Mesodermal cell (in vitro differentiated cells): ENCODE measurements around the gene CMTM8.
A peak's percentile ranks its signal among the peaks of the same experiment; 100 is the strongest.

Experiments used
- H3K27ac ChIP-seq: 2 replicates; pipeline ENCODE4 v1.7.0; 2013; ENCODE audit warnings: mild to moderate bottlenecking, low read depth, low read length, moderate library complexity; ENCODE audit not compliant: severe bottlenecking
- H3K36me3 ChIP-seq: 2 replicates; pipeline ENCODE4 v1.7.1; 2013; ENCODE audit warnings: mild to moderate bottlenecking, low read length, moderate library complexity; ENCODE audit not compliant: control insufficient read depth, insufficient read depth
- H3K4me1 ChIP-seq: one replicate; pipeline ENCODE4 v1.7.1; 2013; ENCODE audit warnings: mild to moderate bottlenecking, low read length; ENCODE audit not compliant: insufficient read depth, control insufficient read depth, poor library complexity, severe bottlenecking
- H3K4me3 ChIP-seq: 2 replicates; pipeline ENCODE4 v1.7.0; 2013; ENCODE audit warnings: low read length, control low read depth, mild to moderate bottlenecking; ENCODE audit not compliant: insufficient read depth, poor library complexity, severe bottlenecking; ENCODE audit errors: extremely low read depth
- H3K9me3 ChIP-seq: 2 replicates; pipeline ENCODE4 v1.7.1; 2013; ENCODE audit warnings: mild to moderate bottlenecking, low read length, moderate library complexity; ENCODE audit not compliant: control insufficient read depth
- WGBS, 2 experiments: methylation state at CpG; one replicate each; pipeline ENCODE4 v1.1.5; 2013; ENCODE audit warnings: missing lambda C conversion rate in 2 of 2; ENCODE audit not compliant: insufficient coverage in 2 of 2; 5-methylcytosine and 5-hydroxymethylcytosine counted together

The CMTM8 gene

GRCh38 chr3:32355751-32356291 lies 117.3 kb downstream of the CMTM8 start:
- H3K9me3 ChIP-seq, result no peaks in the 10 kb centered on the region
- H3K4me1 ChIP-seq, result peaks cover 22% of the 10 kb centered on the region
- no peak overlapping the region for H3K27ac ChIP-seq
- H3K36me3 ChIP-seq, result no peaks in the 10 kb centered on the region
- 94 to 97% methylated on average over 6 to 7 of the region's 8 CpGs for WGBS, 2 experiments
- H3K4me3 ChIP-seq, result no peak overlapping the region

- Histone ChIP-seq H3K4me1 (peaks cover 28% of the 10 kb centered on the region), H3K36me3 (no peaks in the 10 kb centered on the region), H3K27ac (peak overlapping the region; percentile 76), H3K9me3 (no peaks in the 10 kb centered on the region), H3K4me3 (no peak overlapping the region)
- 59 to 67% methylated on average over 2 to 4 of the region's 5 CpGs for WGBS, 2 experiments
Observed at GRCh38 chr3:32359766-32360492, 121.4 kb downstream of the CMTM8 start.

GRCh38 chr3:32360493-32360827 lies 122.0 kb downstream of the CMTM8 start:
- peak overlapping the region; percentile 76 for H3K27ac ChIP-seq
- no peaks in the 10 kb centered on the region for H3K9me3 ChIP-seq
- no peaks in the 10 kb centered on the region for H3K36me3 ChIP-seq
- 38 to 86% methylated on average over 1 to 2 of the region's 4 CpGs for WGBS, 2 experiments
- peaks cover 25% of the 10 kb centered on the region for H3K4me1 ChIP-seq
- no peak overlapping the region for H3K4me3 ChIP-seq

GRCh38 chr3:32366638-32367397 lies 128.3 kb downstream of the CMTM8 start:
- H3K36me3 ChIP-seq, result no peaks in the 10 kb centered on the region
- no peaks in the 10 kb centered on the region for H3K9me3 ChIP-seq
- peaks cover 29% of the 10 kb centered on the region for H3K4me1 ChIP-seq
- WGBS, 2 experiments, result 70 to 72% methylated on average over 4 to 5 of the region's 6 CpGs
- H3K4me3 ChIP-seq, result no peak overlapping the region
- H3K27ac ChIP-seq, result peak overlapping the region; percentile 11

GRCh38 chr3:32367442-32367841 lies 129.0 kb downstream of the CMTM8 start:
- no peak overlapping the region for H3K27ac ChIP-seq
- no peak overlapping the region for H3K4me3 ChIP-seq
- H3K4me1 ChIP-seq, result peaks cover 29% of the 10 kb centered on the region
- H3K9me3 ChIP-seq, result no peaks in the 10 kb centered on the region
- no peaks in the 10 kb centered on the region for H3K36me3 ChIP-seq
- WGBS, 2 experiments, result 92 to 94% methylated on average over 10 of the region's 10 CpGs

GRCh38 chr3:32371461-32372212 lies 133.2 kb downstream of the CMTM8 start:
- H3K36me3 ChIP-seq, result no peaks in the 10 kb centered on the region
- WGBS, 2 experiments, result 91 to 92% methylated on average over 6 to 7 of the region's 7 CpGs
- no peaks in the 10 kb centered on the region for H3K9me3 ChIP-seq
- no peak overlapping the region for H3K4me3 ChIP-seq
- H3K4me1 ChIP-seq, result peaks cover 12% of the 10 kb centered on the region
- H3K27ac ChIP-seq, result no peak overlapping the region

- WGBS, 2 experiments, result 96 to 100% methylated on average over 3 to 4 of the region's 4 CpGs
- peaks cover 9% of the 10 kb centered on the region for H3K4me1 ChIP-seq
- no peaks in the 10 kb centered on the region for H3K9me3 ChIP-seq
- H3K27ac ChIP-seq, result no peak overlapping the region
- no peak overlapping the region for H3K4me3 ChIP-seq
- no peaks in the 10 kb centered on the region for H3K36me3 ChIP-seq
Observed at GRCh38 chr3:32372213-32372490, 133.7 kb downstream of the CMTM8 start.

- Histone ChIP-seq H3K4me3 (no peak overlapping the region), H3K36me3 (no peaks in the 10 kb centered on the region), H3K4me1 (no peaks in the 10 kb centered on the region), H3K9me3 (no peaks in the 10 kb centered on the region), H3K27ac (no peak overlapping the region)
- WGBS, 2 experiments, result 97 to 100% methylated on average over 4 to 5 of the region's 5 CpGs
Observed at GRCh38 chr3:32373276-32373675, 134.8 kb downstream of the CMTM8 start.

GRCh38 chr3:32373844-32374243 lies 135.4 kb downstream of the CMTM8 start:
- 100% methylated on average over 1 of the region's 5 CpGs for WGBS, 2 experiments

GRCh38 chr3:32374788-32375595 lies 136.5 kb downstream of the CMTM8 start:
- Histone ChIP-seq H3K27ac (no peak overlapping the region), H3K4me3 (no peak overlapping the region), H3K4me1 (no peaks in the 10 kb centered on the region), H3K9me3 (no peaks in the 10 kb centered on the region), H3K36me3 (no peaks in the 10 kb centered on the region)
- WGBS, 2 experiments, result 60 to 72% methylated on average over 8 to 9 of the region's 12 CpGs

More at GRCh38 chr3:32373844-32374243, 135.4 kb downstream of the CMTM8 start:
- Histone ChIP-seq H3K9me3 (no peaks in the 10 kb centered on the region), H3K27ac (no peak overlapping the region), H3K4me1 (no peaks in the 10 kb centered on the region), H3K4me3 (no peak overlapping the region), H3K36me3 (no peaks in the 10 kb centered on the region)
